Left ventricle myocardium inferior (tissue), 1 donor: ENCODE data around the gene SERPINA12. TPM values are rescaled to one million over a fixed set of nuclear protein-coding genes. Genes with fewer than 3 reads are reported as not detected.

ENCODE experiments used
- DNase-seq: peaks from one replicate; pipeline ENCODE4 v3.0.0-alpha.2; 2020
- H3K27ac ChIP-seq: fragments of 200-600 bp; replicated peaks from 2 replicates; pipeline ENCODE4 v1.8.0; 2021
- H3K27me3 ChIP-seq: fragments of 200-600 bp; 2 replicates; pipeline ENCODE4 v1.8.0; 2021; ENCODE audit warnings: low read depth
- H3K36me3 ChIP-seq: fragments of 200-600 bp; 2 replicates; pipeline ENCODE4 v1.8.0; 2021
- H3K4me1 ChIP-seq: fragments of 200-600 bp; 2 replicates; pipeline ENCODE4 v1.8.0; 2021
- H3K4me3 ChIP-seq: fragments of 200-600 bp; 2 replicates; pipeline ENCODE4 v1.8.0; 2021; ENCODE audit warnings: mild to moderate bottlenecking, moderate library complexity
- H3K9me3 ChIP-seq: fragments of 200-600 bp; replicated peaks from 2 replicates; pipeline ENCODE4 v1.8.0; 2021
- CTCF ChIP-seq: fragments of 200-600 bp; IDR thresholded peaks from 2 replicates; pipeline ENCODE4 v1.8.0; 2021; ENCODE audit warnings: antibody characterized with exemption, mild to moderate bottlenecking, borderline replicate concordance
- intact Hi-C: fragments of 100-400 bp; cut with micrococcal nuclease; formaldehyde crosslinking; loops from one replicate; pipeline ENCODE4 v1.11.0; 2022
- total RNA-seq: library from RNA; stranded (reverse); fragmentation: NEBNext Ultra II Directional; extraction: Animal tissue kit (Norgen Biotek cat#: 25700); gene quantifications from one replicate; pipeline ENCODE4 v1.2.1, GENCODE V29; 2021
- donor health status: DM: no; HTN: yes; CAD: no; lungs with severe emphysema.

Gene SERPINA12
- total RNA-seq, 1 donor from 2014 or later: not detected

- Histone ChIP-seq H3K36me3 (no peaks in the 10 kb centered on the region), H3K4me1 (peaks cover 6% of the 10 kb centered on the region), H3K27me3 (peaks cover 69% of the 10 kb centered on the region), H3K9me3 (peaks cover 28% of the 10 kb centered on the region), H3K4me3 (no peak overlapping the region), H3K27ac (no peak overlapping the region)
- no peak for DNase-seq
- no peak for TF ChIP-seq CTCF
- intact Hi-C loops: no loop called here
Observed at GRCh38 chr14:94481468-94482131, 27.7 kb downstream of the SERPINA12 start.

DNA sequence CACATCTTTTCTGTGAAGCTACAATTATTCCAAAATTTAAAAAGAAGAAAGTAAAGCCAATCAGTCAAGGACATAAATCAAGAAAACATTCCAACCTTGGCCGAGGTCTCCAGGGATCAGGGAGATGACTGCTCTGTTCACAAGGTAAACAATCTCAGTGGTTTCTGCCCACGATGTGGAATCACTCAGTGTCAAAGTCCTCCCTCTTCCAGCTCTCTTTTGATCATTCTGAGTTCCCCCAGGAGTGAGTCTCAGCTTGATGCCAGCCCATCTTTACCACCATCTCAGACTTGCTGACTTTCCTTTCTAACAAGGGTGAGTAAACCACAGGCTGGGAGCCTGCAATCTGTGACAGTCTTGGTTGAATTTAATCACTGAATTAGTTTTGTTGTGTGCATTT is 28.5 kb downstream of the SERPINA12 start:
- no peak for TF ChIP-seq CTCF
- Histone ChIP-seq H3K36me3 (no peaks in the 10 kb centered on the region), H3K27ac (no peak overlapping the region), H3K4me1 (no peaks in the 10 kb centered on the region), H3K4me3 (no peak overlapping the region), H3K9me3 (peaks cover 28% of the 10 kb centered on the region), H3K27me3 (peaks cover 63% of the 10 kb centered on the region)
- DNase-seq: no peak
- intact Hi-C loops: no loop called here

DNA sequence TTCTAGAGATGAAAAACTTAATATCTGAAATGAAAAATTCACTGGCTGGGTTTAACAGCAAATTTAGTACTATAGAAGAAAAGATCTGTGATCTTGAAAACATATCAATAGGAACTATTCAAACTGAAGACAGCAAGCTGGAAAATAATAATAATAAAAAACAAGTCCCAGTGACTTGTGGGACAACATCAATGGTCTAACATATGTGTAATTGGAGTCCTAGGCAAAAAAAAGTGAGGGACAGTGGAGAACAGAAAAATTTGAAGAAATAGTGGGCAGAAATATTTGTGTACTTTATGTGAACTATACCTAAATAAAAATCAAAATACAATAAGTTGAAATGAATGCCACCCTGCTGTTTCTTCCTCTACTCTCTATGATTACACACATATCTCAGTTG is 30.8 kb downstream of the SERPINA12 start:
- Histone ChIP-seq H3K27me3 (peaks cover 62% of the 10 kb centered on the region), H3K4me3 (no peak overlapping the region), H3K9me3 (peaks cover 28% of the 10 kb centered on the region), H3K27ac (no peak overlapping the region), H3K36me3 (no peaks in the 10 kb centered on the region), H3K4me1 (no peaks in the 10 kb centered on the region)
- intact Hi-C loops: no loop called here
- TF ChIP-seq CTCF: no peak
- DNase-seq: no peak

DNA sequence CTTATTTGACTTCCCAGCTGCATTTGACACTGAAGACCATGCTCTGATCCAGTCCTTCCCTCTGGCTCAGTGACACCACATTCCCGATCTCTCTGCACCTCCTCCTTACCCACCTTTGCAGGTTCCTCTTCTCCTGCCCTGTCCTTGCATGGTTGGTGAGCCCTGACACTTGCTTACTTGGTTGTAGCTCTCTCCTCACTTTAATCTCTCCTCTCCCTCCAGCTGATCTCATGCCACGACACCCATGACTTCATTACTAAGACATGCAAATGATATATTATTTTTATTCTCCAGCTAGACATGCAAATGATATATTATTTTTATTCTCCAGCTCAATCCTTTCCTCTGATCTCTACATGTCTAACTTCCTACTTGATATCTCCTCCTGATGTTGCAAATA is 33.2 kb downstream of the SERPINA12 start, which contains the start of gene SERPINA9:
TSS of gene SERPINA9 (minus strand) at position 175 of the 400 bp plus-strand sequence. CDS start 6,357 bp downstream, outside the sequence.
- intact Hi-C loops: no loop called here
- Histone ChIP-seq H3K4me1 (no peaks in the 10 kb centered on the region), H3K4me3 (no peak within 1 kb of the TSS), H3K27me3 (peaks cover 63% of the 10 kb centered on the region), H3K27ac (no peak within 1 kb of the TSS), H3K9me3 (peaks cover 28% of the 10 kb centered on the region), H3K36me3 (no peaks in the 10 kb centered on the region)
- DNase-seq: no peak
- no peak for TF ChIP-seq CTCF

GRCh38 chr14:94474581-94475031 is 34.7 kb downstream of the SERPINA12 start:
- Histone ChIP-seq H3K27ac (no peak overlapping the region), H3K4me1 (no peaks in the 10 kb centered on the region), H3K36me3 (no peaks in the 10 kb centered on the region), H3K4me3 (no peak overlapping the region), H3K27me3 (peaks cover 54% of the 10 kb centered on the region), H3K9me3 (peaks cover 24% of the 10 kb centered on the region)
- no peak for TF ChIP-seq CTCF
- intact Hi-C loops: no loop called here
- DNase-seq: no peak
